Tibial nerve (tissue), 4 donors: Measurements from ENCODE around the gene DTNB.

Experiments used
- CTCF ChIP-seq, 5 experiments: fragments of 200-600 bp in 3 of 5; fragments of 450-650 bp in 2 of 5; sonication (generic) in 3 of 5; IDR thresholded peaks; one replicate each; pipeline ENCODE4 v1.5.1; 2016 to 2019; ENCODE audit warnings: antibody characterized with exemption in 5 of 5, mild to moderate bottlenecking in 3 of 5, moderate library complexity in 2 of 5
- EP300 ChIP-seq, 2 donors: sonication (generic); formaldehyde crosslinking; IDR thresholded peaks; one replicate each; pipeline ENCODE4 v1.6.1; 2017; ENCODE audit warnings: antibody characterized with exemption in 2 of 2, mild to moderate bottlenecking in 1 of 2
- POLR2A ChIP-seq, 2 donors: fragments of 450-650 bp; IDR thresholded peaks; one replicate each; pipeline ENCODE4 v1.6.1; 2017; ENCODE audit warnings: antibody characterized with exemption in 2 of 2, mild to moderate bottlenecking in 2 of 2, moderate library complexity in 2 of 2

- no peak for TF ChIP-seq CTCF (IDR thresholded peaks at IDR 0.05)
- no peak for TF ChIP-seq POLR2A (IDR thresholded peaks at IDR 0.05)
- no peak for TF ChIP-seq EP300 (IDR thresholded peaks at IDR 0.05)
Measured at GRCh38 chr2:25374827-25375226, 298.6 kb downstream of the DTNB start.
